Uterus (tissue), 4 donors: ENCODE data around the gene PSENEN. TPM values are rescaled to one million over a fixed set of nuclear protein-coding genes. Genes with fewer than 3 reads are reported as not detected.

Source experiments
- DNase-seq, 2 donors: peaks; one replicate each; pipeline ENCODE4 v3.0.0-alpha.2; 2019 to 2020
- H3K27ac ChIP-seq, 2 donors: fragments of 200-600 bp; sonication (generic); 1 replicate in 1 of 2; 2 replicates in 1 of 2; pipeline ENCODE4 v1.5.1; 2016 to 2018
- H3K27me3 ChIP-seq, 2 donors: fragments of 200-600 bp; sonication (generic); one replicate each; pipeline ENCODE4 v1.5.1; 2018 to 2019; ENCODE audit warnings: control low read depth in 1 of 2
- H3K36me3 ChIP-seq, 2 donors: fragments of 200-600 bp; sonication (generic); one replicate each; pipeline ENCODE4 v1.5.1; 2019; ENCODE audit warnings: control low read depth in 1 of 2
- H3K4me1 ChIP-seq, 2 donors: fragments of 200-600 bp; sonication (generic); one replicate each; pipeline ENCODE4 v1.5.1; 2018 to 2019; ENCODE audit warnings: control low read depth in 1 of 2
- H3K4me3 ChIP-seq, 2 donors: fragments of 200-600 bp; sonication (generic); 1 replicate in 1 of 2; 2 replicates in 1 of 2; pipeline ENCODE4 v1.5.1; 2018 to 2019; ENCODE audit warnings: mild to moderate bottlenecking in 1 of 2
- H3K9me3 ChIP-seq, 2 donors: fragments of 200-600 bp; sonication (generic); one replicate each; pipeline ENCODE4 v1.5.1; 2019; ENCODE audit warnings: control low read depth in 1 of 2
- POLR2A ChIP-seq, 2 donors: fragments of 450-650 bp; IDR thresholded peaks; one replicate each; pipeline ENCODE4 v1.6.1; 2016; ENCODE audit warnings: antibody characterized with exemption in 2 of 2, mild to moderate bottlenecking in 1 of 2, moderate library complexity in 1 of 2
- intact Hi-C: fragments of 100-400 bp; cut with DNase I; formaldehyde crosslinking; loops from one replicate; pipeline ENCODE4 v1.15.1; 2023; ENCODE audit warnings: low total_unique reads
- total RNA-seq, 4 donors: library from RNA; depleted of rRNA in 3 of 4; stranded (reverse); fragments of >200 nt in 3 of 4; gene quantifications; one replicate each; pipeline versions ENCODE4 v1.1.0 to v1.2.4, GENCODE V29; 2014 to 2023
- TF ChIP-seq, protein P1 (sequence below), 4 experiments: fragments of 200-600 bp in 2 of 4; fragments of 450-650 bp in 2 of 4; sonication (generic) in 2 of 4; IDR thresholded peaks; one replicate each; pipeline ENCODE4 v1.5.1; 2016 to 2019; ENCODE audit warnings: antibody characterized with exemption in 4 of 4, mild to moderate bottlenecking in 2 of 4, moderate library complexity in 1 of 4
- donor health status: DM: yes; HTN: yes; CAD: no.

The PSENEN gene
- total RNA-seq, 4 donors from 2014 or later: 5.3 to 37.3 (median 18.8) TPM

- intact Hi-C loops: loop anchor here (10.0 kb wide), 1 partner anchor 169 kb away; the partner anchor contains the start of gene TMEM147
- TF ChIP-seq POLR2A (IDR thresholded peaks at IDR 0.05): no peak
- TF ChIP-seq, protein P1, sequence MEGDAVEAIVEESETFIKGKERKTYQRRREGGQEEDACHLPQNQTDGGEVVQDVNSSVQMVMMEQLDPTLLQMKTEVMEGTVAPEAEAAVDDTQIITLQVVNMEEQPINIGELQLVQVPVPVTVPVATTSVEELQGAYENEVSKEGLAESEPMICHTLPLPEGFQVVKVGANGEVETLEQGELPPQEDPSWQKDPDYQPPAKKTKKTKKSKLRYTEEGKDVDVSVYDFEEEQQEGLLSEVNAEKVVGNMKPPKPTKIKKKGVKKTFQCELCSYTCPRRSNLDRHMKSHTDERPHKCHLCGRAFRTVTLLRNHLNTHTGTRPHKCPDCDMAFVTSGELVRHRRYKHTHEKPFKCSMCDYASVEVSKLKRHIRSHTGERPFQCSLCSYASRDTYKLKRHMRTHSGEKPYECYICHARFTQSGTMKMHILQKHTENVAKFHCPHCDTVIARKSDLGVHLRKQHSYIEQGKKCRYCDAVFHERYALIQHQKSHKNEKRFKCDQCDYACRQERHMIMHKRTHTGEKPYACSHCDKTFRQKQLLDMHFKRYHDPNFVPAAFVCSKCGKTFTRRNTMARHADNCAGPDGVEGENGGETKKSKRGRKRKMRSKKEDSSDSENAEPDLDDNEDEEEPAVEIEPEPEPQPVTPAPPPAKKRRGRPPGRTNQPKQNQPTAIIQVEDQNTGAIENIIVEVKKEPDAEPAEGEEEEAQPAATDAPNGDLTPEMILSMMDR (IDR thresholded peaks at IDR 0.05): no peak
- DNase-seq: no peak
- Histone ChIP-seq H3K27me3 (no peaks in the 10 kb centered on the region), H3K9me3 (no peaks in the 10 kb centered on the region), H3K27ac (no peak overlapping the region), H3K36me3 (no peaks in the 10 kb centered on the region), H3K4me1 (peaks cover 8 to 11% of the 10 kb centered on the region in 2 donors), H3K4me3 (no peak overlapping the region)
Measured at GRCh38 chr19:35713506-35713850, 32.0 kb upstream of the PSENEN start.

GRCh38 chr19:35713904-35714495, 31.5 kb upstream of the PSENEN start:
- Histone ChIP-seq H3K27me3 (no peaks in the 10 kb centered on the region), H3K27ac (no peak overlapping the region), H3K4me3 (no peak overlapping the region), H3K36me3 (no peaks in the 10 kb centered on the region), H3K4me1 (peaks cover 8 to 11% of the 10 kb centered on the region in 2 donors), H3K9me3 (no peaks in the 10 kb centered on the region)
- intact Hi-C loops: loop anchor here (10.0 kb wide), 1 partner anchor 169 kb away; the partner anchor contains the start of gene TMEM147
- no peak for TF ChIP-seq POLR2A (IDR thresholded peaks at IDR 0.05)
- TF ChIP-seq, protein P1 (IDR thresholded peaks at IDR 0.05): no peak
- DNase-seq: no peak

DNA sequence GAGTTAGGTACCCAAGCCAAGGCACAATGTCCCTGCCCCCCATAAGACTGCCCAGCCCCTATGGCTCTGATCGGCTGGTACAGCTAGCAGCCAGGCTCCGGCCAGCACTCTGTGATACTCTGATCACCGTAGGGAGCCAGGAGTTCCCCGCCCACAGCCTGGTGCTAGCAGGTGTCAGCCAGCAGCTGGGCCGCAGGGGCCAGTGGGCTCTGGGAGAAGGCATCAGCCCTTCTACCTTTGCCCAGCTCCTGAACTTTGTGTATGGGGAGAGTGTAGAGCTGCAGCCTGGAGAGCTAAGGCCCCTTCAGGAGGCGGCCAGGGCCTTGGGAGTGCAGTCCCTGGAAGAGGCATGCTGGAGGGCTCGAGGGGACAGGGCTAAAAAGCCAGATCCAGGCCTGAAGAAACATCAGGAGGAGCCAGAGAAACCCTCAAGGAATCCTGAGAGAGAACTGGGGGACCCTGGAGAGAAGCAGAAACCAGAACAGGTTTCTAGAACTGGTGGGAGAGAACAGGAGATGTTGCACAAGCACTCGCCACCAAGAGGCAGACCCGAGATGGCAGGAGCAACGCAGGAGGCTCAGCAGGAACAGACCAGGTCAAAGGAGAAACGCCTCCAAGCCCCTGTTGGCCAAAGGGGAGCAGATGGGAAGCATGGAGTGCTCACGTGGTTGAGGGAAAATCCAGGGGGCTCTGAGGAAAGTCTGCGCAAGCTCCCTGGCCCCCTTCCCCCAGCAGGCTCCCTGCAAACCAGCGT, 30.7 kb upstream of the PSENEN start:
- H3K27ac ChIP-seq: no peak overlapping the region
- H3K4me1 ChIP-seq: peaks cover 8 to 11% of the 10 kb centered on the region in 2 donors
- H3K36me3 ChIP-seq: no peaks in the 10 kb centered on the region
- intact Hi-C loops: loop anchor here (10.0 kb wide), 1 partner anchor 170 kb away; the partner anchor contains the start of gene TMEM147
- no peaks in the 10 kb centered on the region for H3K9me3 ChIP-seq
- no peaks in the 10 kb centered on the region for H3K27me3 ChIP-seq
- H3K4me3 ChIP-seq: no peak overlapping the region
- TF ChIP-seq, protein P1 (IDR thresholded peaks at IDR 0.05): no peak
- no peak for TF ChIP-seq POLR2A (IDR thresholded peaks at IDR 0.05)
- DNase-seq: no peak

- TF ChIP-seq POLR2A (IDR thresholded peaks at IDR 0.05): no peak
- TF ChIP-seq, protein P1 (IDR thresholded peaks at IDR 0.05): no peak
- Histone ChIP-seq H3K27me3 (no peaks in the 10 kb centered on the region), H3K36me3 (no peaks in the 10 kb centered on the region), H3K4me3 (no peak overlapping the region), H3K27ac (peak overlapping the region; percentile 90 to 92), H3K4me1 (peaks cover 8 to 11% of the 10 kb centered on the region in 2 donors), H3K9me3 (no peaks in the 10 kb centered on the region)
- DNase-seq: peak in 1 of 2 donors; percentile 21
- intact Hi-C loops: loop anchor here (10.0 kb wide), 1 partner anchor 171 kb away; the partner anchor contains the start of gene TMEM147
Measured at GRCh38 chr19:35715355-35715809, 30.1 kb upstream of the PSENEN start.
